C4-2B (cell line): ENCODE data around the gene CORO1C.

Experiments
- CTCF ChIP-seq: fragments of 450-650 bp; conservative IDR thresholded peaks from 2 replicates; pipeline ENCODE4 v1.5.1; 2017; ENCODE audit warnings: mild to moderate bottlenecking
- ZFX ChIP-seq: fragments of 450-650 bp; IDR thresholded peaks from 2 replicates; pipeline ENCODE4 v1.6.1; 2017

GRCh38 chr12:108731105-108731865 lies at the start of gene CORO1C:
- TF ChIP-seq CTCF (peak; percentile 85), ZFX (no peak; the same call in 1 of the 2 replicates)
